ENCODE data around the gene IFNL2.

DNA sequence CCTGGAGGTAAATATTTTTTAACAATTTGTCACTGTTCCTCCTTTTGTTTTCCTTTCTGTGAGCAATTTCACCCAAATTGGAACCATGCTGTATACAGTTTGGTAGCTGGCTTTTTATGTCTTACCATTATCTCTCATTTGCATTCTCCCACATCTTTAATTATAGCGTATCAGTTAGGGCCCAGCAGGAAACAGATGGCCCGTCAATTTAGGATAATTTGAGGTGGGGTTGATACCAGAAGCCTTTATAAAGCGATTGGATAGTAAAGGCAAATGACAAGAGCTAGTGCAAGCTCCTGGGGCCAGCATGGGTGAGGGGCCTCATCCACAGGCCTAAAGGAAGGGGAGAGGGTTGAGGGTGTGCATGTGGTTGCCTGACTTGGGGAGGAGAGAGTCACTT is 15.7 kb upstream of the IFNL2 start:
- TF ChIP-seq, protein P1, sequence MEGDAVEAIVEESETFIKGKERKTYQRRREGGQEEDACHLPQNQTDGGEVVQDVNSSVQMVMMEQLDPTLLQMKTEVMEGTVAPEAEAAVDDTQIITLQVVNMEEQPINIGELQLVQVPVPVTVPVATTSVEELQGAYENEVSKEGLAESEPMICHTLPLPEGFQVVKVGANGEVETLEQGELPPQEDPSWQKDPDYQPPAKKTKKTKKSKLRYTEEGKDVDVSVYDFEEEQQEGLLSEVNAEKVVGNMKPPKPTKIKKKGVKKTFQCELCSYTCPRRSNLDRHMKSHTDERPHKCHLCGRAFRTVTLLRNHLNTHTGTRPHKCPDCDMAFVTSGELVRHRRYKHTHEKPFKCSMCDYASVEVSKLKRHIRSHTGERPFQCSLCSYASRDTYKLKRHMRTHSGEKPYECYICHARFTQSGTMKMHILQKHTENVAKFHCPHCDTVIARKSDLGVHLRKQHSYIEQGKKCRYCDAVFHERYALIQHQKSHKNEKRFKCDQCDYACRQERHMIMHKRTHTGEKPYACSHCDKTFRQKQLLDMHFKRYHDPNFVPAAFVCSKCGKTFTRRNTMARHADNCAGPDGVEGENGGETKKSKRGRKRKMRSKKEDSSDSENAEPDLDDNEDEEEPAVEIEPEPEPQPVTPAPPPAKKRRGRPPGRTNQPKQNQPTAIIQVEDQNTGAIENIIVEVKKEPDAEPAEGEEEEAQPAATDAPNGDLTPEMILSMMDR (IDR thresholded peaks at IDR 0.05): no peak
- no peak for TF ChIP-seq EZH2phosphoT487 (IDR thresholded peaks at IDR 0.05)
